Measurements from ENCODE around the gene NAA10.

Gene NAA10

DNA sequence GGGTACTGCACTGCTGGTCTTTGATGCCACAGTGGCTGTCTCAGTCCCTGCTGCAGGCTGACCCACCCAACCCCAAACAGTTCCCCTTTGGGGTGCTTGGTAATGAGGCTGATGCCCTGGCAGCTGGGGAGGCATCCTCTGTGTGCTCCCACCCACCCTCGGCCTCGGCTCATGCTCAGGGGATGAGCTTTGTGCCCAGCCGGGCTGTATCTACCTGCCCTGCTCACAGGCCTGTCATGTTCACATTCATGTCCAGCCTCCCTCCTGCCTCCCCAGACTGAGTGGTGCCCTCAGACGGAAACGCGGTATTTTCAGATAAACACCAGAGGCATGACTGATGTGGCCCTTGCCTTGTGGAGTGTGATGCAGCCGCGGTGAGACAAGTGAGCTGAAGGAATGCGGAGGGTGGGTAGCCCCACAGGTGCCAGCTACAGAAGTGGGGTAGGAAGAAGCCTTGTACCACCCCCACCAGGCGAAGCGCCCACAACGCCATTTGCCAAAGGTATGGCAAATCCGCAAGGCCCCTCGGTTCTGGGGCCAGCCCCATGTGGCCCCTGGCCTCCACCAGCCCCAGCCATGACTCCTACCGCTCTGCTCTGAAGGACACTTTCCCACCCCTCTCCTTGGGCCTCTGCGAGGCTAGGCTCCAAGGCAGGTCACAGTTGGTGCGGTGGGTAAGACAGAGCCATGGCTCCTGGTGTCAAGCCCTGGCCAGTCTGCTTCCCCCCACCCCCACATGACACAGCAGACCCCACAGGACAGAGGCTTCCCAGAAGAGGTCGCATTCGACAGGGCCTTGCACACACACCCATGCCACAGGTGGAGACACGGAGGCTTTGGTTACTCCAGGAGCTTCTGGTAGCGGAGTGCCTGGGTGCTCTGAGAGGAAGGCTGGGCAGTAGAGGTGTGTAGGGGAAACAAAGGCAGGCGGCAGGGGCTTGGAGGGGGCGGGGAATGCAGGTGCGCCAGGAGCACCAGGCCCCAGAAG lies 11.4 kb upstream of the NAA10 start:
- Histone ChIP-seq H3K9ac (ENCODE audit: low read length) (no peak overlapping the region), H2BK5ac (ENCODE audit: low read depth, low read length, poor library complexity, severe bottlenecking) (no peak overlapping the region), H2AK5ac (ENCODE audit: low read length, severe bottlenecking) (no peak overlapping the region), H2BK120ac (ENCODE audit: low read depth, low read length) (no peak overlapping the region), H3K18ac (ENCODE audit: low read depth in 1 of 2, low read length in 2 of 2) (no peak overlapping the region), H4K8ac (ENCODE audit: low read length) (peak overlapping the region; percentile 28), H3K27me3 (ENCODE audit: control insufficient read depth in 1 of 2, insufficient read depth in 1 of 2, low read length in 2 of 2) (peaks cover 0 to 3% of the 10 kb centered on the region in 2 experiments), H3K79me1 (replicated peaks; ENCODE audit: low read length, poor library complexity, severe bottlenecking) (peaks cover 5% of the 10 kb centered on the region), H3K4me1 (ENCODE audit: control insufficient read depth, insufficient read depth, low read depth, low read length) (peaks cover 28% of the 10 kb centered on the region), H3K23ac (ENCODE audit: low read length in 2 of 2) (no peak overlapping the region), H3K4me2 (ENCODE audit: low read length, poor library complexity, severe bottlenecking) (no peak overlapping the region), H3K4me3 (ENCODE audit: insufficient read depth in 1 of 2, low read depth in 1 of 2, low read length in 2 of 2) (no peak overlapping the region), H3K36me3 (ENCODE audit: control insufficient read depth in 1 of 2, insufficient read depth in 2 of 2, low read depth in 1 of 2, low read length in 2 of 2) (peaks cover 34 to 46% of the 10 kb centered on the region in 2 experiments), H3K14ac (ENCODE audit: low read length in 2 of 2) (no peak overlapping the region), H3K27ac (ENCODE audit: low read length, poor library complexity, severe bottlenecking) (no peak overlapping the region), H3K4ac (ENCODE audit: low read depth in 1 of 2, low read length in 2 of 2) (no peak overlapping the region), H3K9me3 (ENCODE audit: control insufficient read depth, low read length) (no peaks in the 10 kb centered on the region), H2AFZ (ENCODE audit: low read depth, low read length) (no peak overlapping the region), H2BK15ac (ENCODE audit: low read depth, poor library complexity, severe bottlenecking) (no peak overlapping the region), H2BK12ac (ENCODE audit: low read length in 2 of 2) (peak overlapping the region in 1 of 2 experiments; percentile 63), H4K91ac (ENCODE audit: low read length) (no peak overlapping the region)
- no peak for DNase-seq
- 96% methylated on average over 20 of the region's 24 CpGs for WGBS

- Histone ChIP-seq H2BK15ac (ENCODE audit: low read depth, poor library complexity, severe bottlenecking) (no peak overlapping the region), H2BK5ac (ENCODE audit: low read depth, low read length, poor library complexity, severe bottlenecking) (no peak overlapping the region), H4K91ac (ENCODE audit: low read length) (no peak overlapping the region), H3K9me3 (ENCODE audit: control insufficient read depth, low read length) (no peaks in the 10 kb centered on the region), H3K4me2 (ENCODE audit: low read length, poor library complexity, severe bottlenecking) (peak overlapping the region; percentile 47), H3K27ac (ENCODE audit: low read length, poor library complexity, severe bottlenecking) (no peak overlapping the region), H3K4me1 (ENCODE audit: control insufficient read depth, insufficient read depth, low read depth, low read length) (peaks cover 26% of the 10 kb centered on the region), H3K36me3 (ENCODE audit: control insufficient read depth in 1 of 2, insufficient read depth in 2 of 2, low read depth in 1 of 2, low read length in 2 of 2) (peaks cover 20 to 31% of the 10 kb centered on the region in 2 experiments), H2AFZ (ENCODE audit: low read depth, low read length) (peak overlapping the region; percentile 36), H2AK5ac (ENCODE audit: low read length, severe bottlenecking) (no peak overlapping the region), H3K9ac (ENCODE audit: low read length) (no peak overlapping the region), H3K18ac (ENCODE audit: low read depth in 1 of 2, low read length in 2 of 2) (peak overlapping the region in 1 of 2 experiments; percentile 21), H3K4me3 (ENCODE audit: insufficient read depth in 1 of 2, low read depth in 1 of 2, low read length in 2 of 2) (no peak overlapping the region), H3K14ac (ENCODE audit: low read length in 2 of 2) (no peak overlapping the region), H3K23ac (ENCODE audit: low read length in 2 of 2) (no peak overlapping the region), H2BK120ac (ENCODE audit: low read depth, low read length) (no peak overlapping the region), H3K27me3 (ENCODE audit: control insufficient read depth in 1 of 2, insufficient read depth in 1 of 2, low read length in 2 of 2) (peaks cover 0 to 10% of the 10 kb centered on the region in 2 experiments), H3K4ac (ENCODE audit: low read depth in 1 of 2, low read length in 2 of 2) (no peak overlapping the region), H2BK12ac (ENCODE audit: low read length in 2 of 2) (peak overlapping the region in 1 of 2 experiments; percentile 96), H4K8ac (ENCODE audit: low read length) (peak overlapping the region; percentile 52), H3K79me1 (replicated peaks; ENCODE audit: low read length, poor library complexity, severe bottlenecking) (no peaks in the 10 kb centered on the region)
- WGBS, result 66% methylated on average over 6 of the region's 6 CpGs
- DNase-seq, result no peak
These were observed 9.9 kb upstream of the NAA10 start for GRCh38 chrX:153944800-153945150.

DNA sequence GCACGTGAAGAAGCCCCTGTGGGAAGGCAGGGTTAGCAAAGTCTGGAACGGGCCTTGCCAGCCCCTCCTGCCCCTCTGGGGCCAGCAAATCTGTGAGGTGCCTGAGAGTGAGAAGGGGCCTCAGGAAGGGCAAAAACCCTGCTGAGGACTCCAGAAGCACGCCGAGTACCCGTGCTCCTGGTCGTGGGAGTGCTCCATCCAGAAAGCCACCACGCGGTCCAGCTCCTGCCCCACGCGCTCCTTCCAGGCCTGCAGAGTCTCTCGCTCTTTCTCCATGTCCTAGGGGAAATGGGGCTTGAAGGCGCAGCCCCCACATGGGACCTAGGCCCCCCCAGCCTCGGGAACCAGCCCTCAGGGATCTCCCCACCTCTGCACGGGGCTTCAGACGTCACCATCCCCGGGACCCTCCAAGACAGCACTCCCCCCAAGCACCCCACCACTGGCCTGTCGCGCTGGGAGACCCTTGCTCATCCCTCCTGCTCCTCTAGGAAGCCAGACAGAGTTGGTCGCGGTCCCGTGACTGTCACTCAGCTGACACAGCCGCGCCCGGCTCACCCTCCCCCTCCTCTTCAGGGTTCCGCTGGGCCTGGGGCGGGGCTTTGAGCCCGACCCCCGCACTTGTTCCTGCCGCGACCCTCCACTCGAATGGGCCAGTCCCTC lies 9.4 kb upstream of the NAA10 start, which contains the start of gene RENBP:
Gene RENBP (minus strand): TSS at position 504 of the 660 bp plus-strand sequence. CDS start 33 bp downstream, at position 471.
- Histone ChIP-seq H3K79me1 (replicated peaks; ENCODE audit: low read length, poor library complexity, severe bottlenecking) (no peaks in the 10 kb centered on the region), H3K9me3 (ENCODE audit: control insufficient read depth, low read length) (no peaks in the 10 kb centered on the region), H3K4me1 (ENCODE audit: control insufficient read depth, insufficient read depth, low read depth, low read length) (peaks cover 21% of the 10 kb centered on the region), H3K4me2 (ENCODE audit: low read length, poor library complexity, severe bottlenecking) (peak within 1 kb of the TSS; percentile 47), H4K91ac (ENCODE audit: low read length) (peak within 1 kb of the TSS; percentile 94), H3K4me3 (ENCODE audit: insufficient read depth in 1 of 2, low read depth in 1 of 2, low read length in 2 of 2) (no peak within 1 kb of the TSS), H3K18ac (ENCODE audit: low read depth in 1 of 2, low read length in 2 of 2) (peak within 1 kb of the TSS; percentile 54 to 97), H3K36me3 (ENCODE audit: control insufficient read depth in 1 of 2, insufficient read depth in 2 of 2, low read depth in 1 of 2, low read length in 2 of 2) (peaks cover 15 to 26% of the 10 kb centered on the region in 2 experiments), H2BK120ac (ENCODE audit: low read depth, low read length) (peak within 1 kb of the TSS; percentile 79), H3K27me3 (ENCODE audit: control insufficient read depth in 1 of 2, insufficient read depth in 1 of 2, low read length in 2 of 2) (peaks cover 0 to 14% of the 10 kb centered on the region in 2 experiments), H2BK5ac (ENCODE audit: low read depth, low read length, poor library complexity, severe bottlenecking) (no peak within 1 kb of the TSS), H3K9ac (ENCODE audit: low read length) (peak within 1 kb of the TSS; percentile 51), H4K8ac (ENCODE audit: low read length) (peak within 1 kb of the TSS; percentile 90), H2BK15ac (ENCODE audit: low read depth, poor library complexity, severe bottlenecking) (peak within 1 kb of the TSS; percentile 93), H2BK12ac (ENCODE audit: low read length in 2 of 2) (peak within 1 kb of the TSS; percentile 39 to 96), H3K23ac (ENCODE audit: low read length in 2 of 2) (no peak within 1 kb of the TSS), H3K27ac (ENCODE audit: low read length, poor library complexity, severe bottlenecking) (no peak within 1 kb of the TSS), H2AK5ac (ENCODE audit: low read length, severe bottlenecking) (no peak within 1 kb of the TSS), H2AFZ (ENCODE audit: low read depth, low read length) (peak within 1 kb of the TSS; percentile 36), H3K14ac (ENCODE audit: low read length in 2 of 2) (peak within 1 kb of the TSS in 1 of 2 experiments; percentile 91), H3K4ac (ENCODE audit: low read depth in 1 of 2, low read length in 2 of 2) (peak within 1 kb of the TSS; percentile 98 to 99)
- 42% methylated on average over 19 of the region's 31 CpGs for WGBS
- no peak for DNase-seq

Measured in mesenchymal stem cell (in vitro differentiated cells and primary cell).